Measurements from ENCODE around the gene NIT1.

DNA sequence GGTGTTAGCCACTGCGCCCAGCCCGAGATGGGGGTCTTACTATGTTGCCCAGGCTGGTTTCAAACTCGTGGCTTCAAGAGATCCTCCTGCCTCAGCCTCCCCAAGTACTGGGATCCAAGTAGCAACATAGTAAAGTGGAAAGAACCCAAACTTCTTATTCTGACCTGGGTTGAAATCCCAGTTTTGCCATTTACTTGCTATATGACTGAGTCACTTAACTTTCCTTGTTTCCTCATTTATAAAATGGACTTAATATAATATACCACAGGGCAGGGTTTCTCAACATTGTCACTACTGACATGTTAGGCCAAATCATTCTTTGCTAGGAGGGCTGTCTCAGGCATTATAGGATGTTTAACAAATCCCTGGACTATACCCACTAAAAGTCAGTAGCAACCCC lies 6.8 kb upstream of the NIT1 start:
- TF ChIP-seq EP300 (IDR thresholded peaks at IDR 0.05; ENCODE audit: low read length) (no peak), CBX8 (IDR thresholded peaks at IDR 0.05; ENCODE audit: borderline replicate concordance, extremely low read depth, low read depth, low read length, poor library complexity, severe bottlenecking) (no peak), TBL1XR1 (IDR thresholded peaks at IDR 0.05; ENCODE audit: low read length in 2 of 2) (no peak), NR2C2 (CRISPR knock-in tag; IDR thresholded peaks at IDR 0.05) (no peak), NR2C2 (tag; IDR thresholded peaks at IDR 0.05) (no peak), PHF20 (IDR thresholded peaks at IDR 0.05; ENCODE audit: partially characterized antibody) (no peak), ZNF121 (CRISPR knock-in tag; conservative IDR thresholded peaks at IDR 0.05) (no peak), POLR2A (conservative IDR thresholded peaks at IDR 0.05) (no peak), ZKSCAN8 (CRISPR knock-in tag; IDR thresholded peaks at IDR 0.05) (no peak), NONO (IDR thresholded peaks at IDR 0.05; ENCODE audit: low read depth in 2 of 2, low read length in 1 of 2) (no peak)

Data from K562 (cell line).